NCI-H1105 (cell line): ENCODE data around the gene ZNF280D.
"Not testable (repeated sequence)": the region's sequence is repeated elsewhere in the genome, so short reads cannot be mapped to it uniquely, and the experiment has no call there.

ENCODE experiments used
- DNase-seq: peaks from one replicate; lab custom pipeline; 2025; lab: John Stamatoyannopoulos, UW

The ZNF280D gene

GRCh38 chr15:56733136-56734012, at the start of gene ZNF280D:
ZNF280D (minus strand) TSS chr15:56733509; CDS start chr15:56707109, 26,400 bp downstream.
- DNase-seq, result peak; percentile 22

- DNase-seq, result no peak
Observed at GRCh38 chr15:56782306-56782705, 49.0 kb upstream of the ZNF280D start.

DNA sequence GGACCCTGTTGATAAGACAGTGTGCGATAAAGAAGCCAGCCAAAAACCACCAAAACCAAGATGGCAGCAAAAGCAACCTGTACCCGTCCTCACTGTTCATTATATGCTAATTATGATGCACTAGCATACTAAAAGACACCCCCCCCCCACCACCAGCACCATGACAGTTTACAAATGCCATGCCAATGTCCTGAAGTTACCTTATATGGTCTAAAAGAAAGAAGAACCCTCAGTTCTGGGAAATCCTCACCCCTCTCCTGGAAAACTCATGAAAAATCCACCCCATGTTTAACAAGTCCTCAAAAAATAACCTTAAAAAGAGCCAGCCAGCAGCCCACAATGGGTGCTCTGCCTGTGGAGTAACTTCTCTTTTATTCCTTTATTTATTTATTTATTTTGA, 48.4 kb upstream of the ZNF280D start:
- DNase-seq, result no peak

GRCh38 chr15:56780102-56780725, 46.9 kb upstream of the ZNF280D start:
- DNase-seq, result not testable (repeated sequence)

GRCh38 chr15:56779449-56779848, 46.1 kb upstream of the ZNF280D start:
- not testable (repeated sequence) for DNase-seq

GRCh38 chr15:56778761-56779160, 45.5 kb upstream of the ZNF280D start:
- no peak for DNase-seq

- no peak for DNase-seq
Observed at GRCh38 chr15:56776839-56777238, 43.5 kb upstream of the ZNF280D start.

GRCh38 chr15:56775641-56776040, 42.3 kb upstream of the ZNF280D start:
- no peak for DNase-seq

DNA sequence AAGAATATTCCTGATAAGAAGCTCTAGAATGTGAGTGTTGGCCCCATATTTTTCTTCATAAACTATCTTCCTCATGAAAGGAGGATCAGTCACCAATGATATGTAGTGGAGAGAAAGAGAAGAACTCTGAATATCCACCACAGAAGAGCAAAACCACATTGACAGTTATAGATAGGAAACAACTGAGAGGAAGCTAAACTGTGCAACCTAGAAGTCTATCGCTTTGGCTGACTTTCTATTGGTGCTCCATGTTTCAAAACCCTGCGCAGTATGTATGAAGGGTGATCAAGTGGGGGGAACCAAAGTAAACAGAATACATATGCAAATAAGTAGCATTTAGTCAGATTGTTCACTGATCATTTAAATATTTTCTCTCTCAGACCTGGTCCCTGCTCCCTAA, 41.0 kb upstream of the ZNF280D start:
- DNase-seq, result no peak

DNA sequence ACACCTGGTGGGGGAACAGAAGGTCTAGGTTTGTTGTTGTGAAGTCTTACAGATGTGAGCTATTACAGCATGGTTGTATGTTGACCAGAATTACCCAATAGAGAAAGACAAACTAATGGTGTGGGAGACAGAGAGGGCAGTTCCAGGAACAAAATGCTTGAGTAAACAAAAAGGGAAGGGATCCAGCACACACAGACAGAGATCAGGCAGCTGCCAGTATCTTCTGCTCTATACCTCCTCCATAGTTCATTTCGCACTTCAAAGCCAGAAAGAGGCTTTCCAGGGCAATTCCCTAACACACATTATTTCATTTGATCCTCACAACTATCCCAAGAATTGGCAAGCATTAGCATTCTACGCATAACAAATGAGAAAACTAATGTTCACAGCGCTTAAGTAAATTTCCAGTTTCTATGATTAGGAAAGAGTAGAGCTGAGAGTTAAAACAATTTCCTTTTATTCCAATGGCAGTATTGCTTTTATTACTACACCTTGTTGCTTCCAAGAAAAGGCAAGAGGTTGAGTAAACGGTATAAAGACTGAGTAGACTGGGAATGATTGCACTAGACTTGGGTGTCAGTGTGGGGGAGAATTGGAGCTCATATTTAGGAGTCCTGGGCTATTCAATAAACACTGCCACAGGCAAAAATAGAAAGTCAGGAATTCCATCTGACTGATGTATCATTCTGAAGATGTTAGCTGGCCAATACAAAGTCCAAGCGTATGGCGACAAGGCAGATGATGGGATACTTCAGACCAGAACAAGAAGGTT, 39.7 kb upstream of the ZNF280D start:
- DNase-seq, result no peak

GRCh38 chr15:56770173-56770572, 36.9 kb upstream of the ZNF280D start:
- DNase-seq, result no peak

GRCh38 chr15:56767315-56767714, 34.0 kb upstream of the ZNF280D start:
- no peak for DNase-seq

GRCh38 chr15:56765251-56765650, 31.9 kb upstream of the ZNF280D start:
- DNase-seq, result no peak

- DNase-seq, result no peak
Observed at GRCh38 chr15:56763141-56763895, 30.0 kb upstream of the ZNF280D start.

DNA sequence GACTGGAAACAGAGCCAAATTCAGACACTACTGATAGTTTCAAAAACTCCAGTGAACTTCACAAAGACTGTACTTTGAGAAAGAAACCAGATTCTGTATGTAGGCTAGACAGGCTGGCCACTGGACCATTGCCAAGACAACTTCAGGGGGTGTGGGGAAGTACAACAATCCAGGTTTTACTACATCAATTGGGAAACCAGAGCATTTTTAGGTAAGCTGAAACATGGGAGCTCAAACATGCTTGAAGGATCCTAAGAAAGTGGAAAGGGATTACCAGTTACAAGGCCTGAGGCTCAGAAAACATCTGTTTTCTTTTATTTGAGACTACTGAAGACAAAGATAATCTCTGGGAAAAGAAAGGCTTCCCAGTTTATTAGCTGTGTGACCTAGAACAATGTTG, 26.9 kb upstream of the ZNF280D start:
- no peak for DNase-seq

DNA sequence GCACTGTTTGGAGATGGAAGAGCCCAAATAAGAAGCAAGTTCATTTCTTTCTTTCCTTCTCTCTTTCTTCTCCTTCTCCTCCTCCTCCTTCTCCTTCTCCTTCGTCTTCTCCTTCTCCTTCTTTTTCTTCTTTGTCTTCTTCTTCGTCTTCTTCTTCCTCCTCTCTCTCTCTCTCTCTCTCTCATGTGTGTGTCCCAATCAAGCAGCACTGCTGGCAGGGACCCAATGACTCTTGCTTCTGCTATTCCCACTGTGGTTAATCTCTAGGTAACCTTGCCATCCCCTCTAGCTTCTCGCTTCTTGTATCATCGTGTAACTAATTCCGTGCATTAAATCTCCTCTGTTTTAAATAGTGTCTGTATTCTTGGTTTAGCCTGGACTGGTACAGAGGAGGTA, 26.1 kb upstream of the ZNF280D start:
- DNase-seq, result no peak

- DNase-seq, result no peak
Observed at GRCh38 chr15:56758770-56759449, 25.6 kb upstream of the ZNF280D start.

- DNase-seq, result no peak
Observed at GRCh38 chr15:56757875-56758274, 24.6 kb upstream of the ZNF280D start.

- no peak for DNase-seq
Observed at GRCh38 chr15:56754772-56755370, 21.6 kb upstream of the ZNF280D start.

DNA sequence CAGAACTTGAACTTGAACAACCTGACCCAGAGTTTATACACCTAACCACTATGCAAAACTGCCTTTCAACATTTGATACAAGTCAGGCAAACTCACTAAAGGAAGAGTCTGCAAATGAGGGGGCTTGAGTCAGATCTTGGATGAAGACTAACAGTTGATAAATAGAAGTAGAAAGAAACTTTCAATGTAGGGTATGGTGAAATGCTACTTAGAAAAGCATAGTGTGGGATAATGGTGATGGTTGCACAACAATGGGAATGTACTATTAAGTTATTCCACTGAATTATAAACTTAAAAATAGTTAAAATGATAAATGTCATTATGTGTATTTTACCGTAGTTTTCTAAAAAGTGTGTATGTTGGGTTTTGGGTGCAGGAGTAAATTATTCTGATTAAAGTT, 19.7 kb upstream of the ZNF280D start:
- DNase-seq, result no peak

DNA sequence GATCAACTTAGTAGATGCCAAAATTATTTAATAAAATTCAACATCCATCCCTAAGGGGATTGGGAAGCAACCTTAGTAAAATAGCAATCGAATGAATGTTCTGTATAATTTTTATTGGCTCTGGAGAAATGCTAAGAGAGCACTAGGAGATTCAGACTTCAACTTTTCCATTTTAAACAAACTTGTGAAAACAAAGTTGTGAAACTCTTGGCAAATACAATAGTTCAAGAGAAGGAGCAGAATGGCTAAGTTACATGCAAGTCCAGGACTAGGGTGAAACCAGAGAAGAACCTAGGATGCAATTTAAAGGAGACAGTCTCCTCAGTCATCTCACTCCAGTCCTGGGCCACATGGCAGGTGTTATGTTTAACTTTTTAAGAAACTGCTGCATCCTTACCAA, 16.7 kb upstream of the ZNF280D start:
- no peak for DNase-seq
